Measurements from ENCODE around the gene PLCD1. TPM values are rescaled to one million over a fixed set of nuclear protein-coding genes. Genes with fewer than 3 reads are reported as not detected.

PLCD1 gene
- total RNA-seq = 4.7 TPM

GRCh38 chr3:38029400-38030125 is at the start of gene PLCD1:
Gene PLCD1 (minus strand): TSS chr3:38029642. CDS start chr3:38029539, 103 bp downstream.

DNA sequence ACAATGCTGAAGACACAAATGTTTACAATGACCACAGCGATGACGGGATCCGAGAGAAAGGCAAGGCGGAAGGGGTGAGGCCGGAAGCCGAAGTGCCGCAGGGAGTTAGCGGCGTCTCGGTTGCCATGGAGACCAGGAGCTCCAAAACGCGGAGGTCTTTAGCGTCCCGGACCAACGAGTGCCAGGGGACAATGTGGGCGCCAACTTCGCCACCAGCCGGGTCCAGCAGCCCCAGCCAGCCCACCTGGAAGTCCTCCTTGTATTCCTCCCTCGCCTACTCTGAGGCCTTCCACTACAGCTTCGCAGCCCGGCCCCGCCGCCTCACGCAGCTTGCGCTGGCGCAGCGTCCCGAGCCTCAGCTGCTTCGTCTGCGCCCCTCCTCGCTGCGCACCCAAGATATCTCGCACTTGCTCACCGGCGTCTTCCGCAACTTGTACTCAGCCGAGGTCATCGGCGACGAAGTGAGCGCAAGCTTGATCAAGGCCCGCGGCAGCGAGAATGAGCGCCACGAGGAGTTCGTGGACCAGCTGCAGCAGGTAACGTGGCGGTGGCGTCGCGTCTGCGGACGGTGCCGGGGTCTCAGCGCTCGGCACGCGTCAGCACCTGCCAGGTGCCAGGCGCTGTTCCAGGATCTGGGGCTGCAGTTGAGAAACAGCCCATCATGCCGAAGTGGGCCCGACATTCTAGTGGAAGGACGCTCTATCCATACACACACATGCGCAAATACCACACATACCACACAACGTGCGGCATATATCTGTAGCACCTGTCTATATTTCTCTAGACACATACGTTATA is 9.9 kb upstream of the PLCD1 start, which contains the start of gene DLEC1:
TSS of gene DLEC1 (plus strand) at position 108 of the 798 bp plus-strand sequence. CDS start at position 126, 18 bp downstream.

DNA sequence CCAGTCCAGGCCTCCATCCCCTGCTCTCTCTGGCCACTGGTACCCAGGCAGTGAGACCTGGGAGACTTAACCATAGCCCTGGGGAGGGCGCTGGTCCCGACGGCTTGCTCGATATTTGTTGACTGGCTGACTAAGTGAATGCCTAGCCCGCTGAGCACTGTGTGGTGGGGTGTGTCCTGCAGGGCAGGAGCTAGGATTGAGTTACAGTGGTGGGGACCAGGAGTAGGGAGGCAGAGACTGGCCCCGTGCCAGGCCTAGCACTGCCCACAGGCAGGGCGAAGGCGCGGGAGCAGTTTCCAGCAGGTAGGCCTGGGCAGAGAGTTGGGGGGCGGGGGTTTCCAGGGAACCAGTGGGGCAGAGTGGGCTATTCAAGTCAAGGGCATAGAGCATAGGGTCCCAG is 38.9 kb downstream of the PLCD1 start, which contains the start of gene VILL:
TSS of gene VILL (plus strand) at position 260 of the 400 bp plus-strand sequence. CDS start 2,887 bp downstream, outside the sequence.

Small RNAs within 50 kb of the gene (small RNA-seq; reads per million reads assigned to genes)
- gene MIR26A1 (ENCODE audit: low replicate concordance) (2.6 reads per million, percentile 83 among the genes with 10 or more reads in this experiment), gene RF00019 (ENCODE audit: low replicate concordance) (not detected)

Other genes starting within 250 kb of the PLCD1 start
- gene CTDSPL, start 167.8 kb downstream of the PLCD1 start, total RNA-seq = 20.7 TPM
- 17.5 TPM for gene VILL, start 38.9 kb downstream of the PLCD1 start, total RNA-seq
- 1.6 TPM for gene DLEC1, start 9.6 kb upstream of the PLCD1 start, total RNA-seq
- gene ACAA1, start 107.5 kb upstream of the PLCD1 start, total RNA-seq = 40.7 TPM
- 7.5 TPM for gene MYD88, start 109.0 kb upstream of the PLCD1 start, total RNA-seq
- 57.0 TPM for gene OXSR1, start 135.9 kb upstream of the PLCD1 start, total RNA-seq
- 1.3 TPM for gene SLC22A13, start 236.2 kb upstream of the PLCD1 start, total RNA-seq